Lung (tissue), 12 donors: ENCODE results near the gene COL6A2. TPM values are rescaled to one million over a fixed set of nuclear protein-coding genes. Genes with fewer than 3 reads are reported as not detected.
"Not testable (repeated sequence)": the region's sequence is repeated elsewhere in the genome, so short reads cannot be mapped to it uniquely, and the experiment has no call there.

Experiments used
- ATAC-seq: fragments of 200-7000 bp; cut with Tn5 transposase; one replicate; pipeline ENCODE4 v1.9.1; 2020; ENCODE audit warnings: moderate number of reproducible peaks; ENCODE audit not compliant: insufficient read depth, low FRiP score
- DNase-seq, 3 donors: peaks; one replicate each; pipeline ENCODE4 v3.0.0-alpha.2; 2013 to 2017
- H3K27ac ChIP-seq, 2 donors: one replicate each; pipeline ENCODE4 v1.5.1; 2013; ENCODE audit warnings: mild to moderate bottlenecking in 2 of 2, moderate library complexity in 2 of 2, control low read depth in 1 of 2, inconsistent platforms in 1 of 2, low read depth in 1 of 2, low read length in 1 of 2
- H3K27me3 ChIP-seq, 3 donors: one replicate each; pipeline ENCODE4 v1.5.1; 2013; ENCODE audit warnings: low read length in 2 of 3; ENCODE audit not compliant: control insufficient read depth in 3 of 3, insufficient read depth in 3 of 3
- H3K36me3 ChIP-seq, 4 donors: one replicate each; pipeline ENCODE4 v1.5.1; 2013; ENCODE audit warnings: low read length in 4 of 4, mild to moderate bottlenecking in 1 of 4, moderate library complexity in 1 of 4; ENCODE audit not compliant: control insufficient read depth in 4 of 4, insufficient read depth in 4 of 4
- H3K4me1 ChIP-seq, 5 donors: one replicate each; pipeline ENCODE4 v1.5.1; 2013; ENCODE audit warnings: low read length in 5 of 5, mild to moderate bottlenecking in 2 of 5, moderate library complexity in 1 of 5; ENCODE audit not compliant: control insufficient read depth in 5 of 5, insufficient read depth in 5 of 5
- H3K4me3 ChIP-seq: one replicate; pipeline ENCODE4 v1.5.1; 2013; ENCODE audit warnings: mild to moderate bottlenecking, control low read depth, moderate library complexity
- H3K9ac ChIP-seq, 2 donors: one replicate each; pipeline ENCODE4 v1.5.1; 2013; ENCODE audit warnings: low read length in 2 of 2, control low read depth in 1 of 2; ENCODE audit not compliant: insufficient read depth in 1 of 2
- H3K9me3 ChIP-seq, 4 donors: one replicate each; pipeline ENCODE4 v1.5.1; 2013; ENCODE audit warnings: low read length in 3 of 4, mild to moderate bottlenecking in 1 of 4, moderate library complexity in 1 of 4; ENCODE audit not compliant: control insufficient read depth in 4 of 4, insufficient read depth in 3 of 4
- whole genome bisulfite sequencing, 2 donors: extraction: QIAGEN DNeasy Blood & Tissue Kit; methylation state at CpG; one replicate each; pipeline ENCODE4 v1.1.7; 2013; 5-methylcytosine and 5-hydroxymethylcytosine counted together
- polyA plus RNA-seq, 2 donors: library from polyadenylated mRNA; stranded (reverse); fragments of 200-250 nt; gene quantifications; one replicate each; pipeline ENCODE4 v1.2.1, GENCODE V29; 2013
- total RNA-seq, 2 donors: library from RNA; depleted of rRNA in 1 of 2; stranded (reverse); fragments of >200 nt in 1 of 2; gene quantifications; one replicate each; pipeline ENCODE4 v1.2.1, GENCODE V29; 2014 to 2021
- TF ChIP-seq, protein P1 (sequence below): IDR thresholded peaks from 2 replicates; pipeline ENCODE4 v1.5.1; 2012; ENCODE audit warnings: mild to moderate bottlenecking; ENCODE audit errors: control extremely low read depth, extremely low read depth
- donor health status: control.
- donor health status: control.
- donor health status: Bipolar disorder and iron deficiency.
- donor health status: healthy.
- donor health status: DM: yes; HTN: yes; CAD: no.

The COL6A2 gene
- total and polyA plus RNA-seq, 4 donors, result 192 to 466 (median 292) TPM

DNA sequence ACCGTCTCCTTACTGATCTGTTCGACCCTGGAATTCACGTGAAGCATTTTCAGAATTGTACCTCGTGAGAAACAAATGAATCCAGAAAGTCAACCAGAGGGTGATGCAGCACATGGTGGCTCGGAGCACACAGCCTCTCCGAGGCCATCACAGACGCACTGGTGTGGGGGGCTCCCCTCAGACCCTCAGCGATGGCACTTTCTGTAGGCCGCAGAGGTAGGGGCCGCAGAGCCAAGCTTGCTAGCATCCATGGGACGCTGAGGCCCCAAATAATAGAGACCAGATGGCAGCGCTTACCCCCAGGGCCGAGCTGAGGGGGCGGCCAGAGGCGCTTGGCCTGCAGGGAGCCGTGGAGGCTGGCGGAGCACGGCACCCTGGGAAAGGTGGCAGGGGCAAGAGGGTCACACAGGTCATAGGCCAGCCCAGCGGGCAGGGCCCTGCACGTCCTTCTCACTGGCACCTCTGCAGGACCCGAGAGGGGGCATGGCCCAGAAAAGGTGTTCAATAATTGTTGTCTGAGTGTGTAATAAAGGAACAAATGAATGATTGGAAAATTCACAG lies 28.1 kb upstream of the COL6A2 start:
- H3K36me3 ChIP-seq, result no peaks in the 10 kb centered on the region
- H3K4me3 ChIP-seq, result no peak overlapping the region
- WGBS, 2 donors, result 92 to 94% methylated on average over 21 of the region's 21 CpGs
- H3K27ac ChIP-seq, result no peak overlapping the region
- TF ChIP-seq, protein P1, sequence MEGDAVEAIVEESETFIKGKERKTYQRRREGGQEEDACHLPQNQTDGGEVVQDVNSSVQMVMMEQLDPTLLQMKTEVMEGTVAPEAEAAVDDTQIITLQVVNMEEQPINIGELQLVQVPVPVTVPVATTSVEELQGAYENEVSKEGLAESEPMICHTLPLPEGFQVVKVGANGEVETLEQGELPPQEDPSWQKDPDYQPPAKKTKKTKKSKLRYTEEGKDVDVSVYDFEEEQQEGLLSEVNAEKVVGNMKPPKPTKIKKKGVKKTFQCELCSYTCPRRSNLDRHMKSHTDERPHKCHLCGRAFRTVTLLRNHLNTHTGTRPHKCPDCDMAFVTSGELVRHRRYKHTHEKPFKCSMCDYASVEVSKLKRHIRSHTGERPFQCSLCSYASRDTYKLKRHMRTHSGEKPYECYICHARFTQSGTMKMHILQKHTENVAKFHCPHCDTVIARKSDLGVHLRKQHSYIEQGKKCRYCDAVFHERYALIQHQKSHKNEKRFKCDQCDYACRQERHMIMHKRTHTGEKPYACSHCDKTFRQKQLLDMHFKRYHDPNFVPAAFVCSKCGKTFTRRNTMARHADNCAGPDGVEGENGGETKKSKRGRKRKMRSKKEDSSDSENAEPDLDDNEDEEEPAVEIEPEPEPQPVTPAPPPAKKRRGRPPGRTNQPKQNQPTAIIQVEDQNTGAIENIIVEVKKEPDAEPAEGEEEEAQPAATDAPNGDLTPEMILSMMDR, result no peak
- ATAC-seq (no peak), DNase-seq (no peak)
- no peaks in the 10 kb centered on the region for H3K27me3 ChIP-seq
- peaks cover 0 to 36% (median 16%) of the 10 kb centered on the region in 5 donors for H3K4me1 ChIP-seq
- H3K9ac ChIP-seq, result no peak overlapping the region
- H3K9me3 ChIP-seq, result peaks cover 0 to 2% (median 0%) of the 10 kb centered on the region in 4 donors

DNA sequence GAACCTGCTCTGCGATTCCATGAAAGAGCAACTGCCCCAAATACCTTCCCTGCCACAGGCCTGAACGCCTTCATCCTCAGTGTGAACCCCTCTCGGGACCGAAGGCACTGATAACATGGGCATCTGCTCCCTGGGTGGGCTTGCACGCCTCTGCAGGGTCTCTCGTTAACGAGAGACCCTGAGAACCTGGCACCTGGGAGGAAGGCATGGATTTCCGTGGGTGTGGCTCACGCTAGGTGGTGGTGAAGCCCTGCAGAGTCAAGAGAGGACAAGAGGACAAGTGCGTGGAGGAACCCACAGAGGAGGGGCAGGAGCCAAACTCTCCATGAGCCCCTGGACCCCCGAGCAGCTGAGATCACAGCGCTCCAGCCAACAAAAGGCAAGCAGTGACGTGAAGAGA lies 26.8 kb upstream of the COL6A2 start:
- no peak overlapping the region for H3K9ac ChIP-seq
- TF ChIP-seq, protein P1, result no peak
- no peaks in the 10 kb centered on the region for H3K36me3 ChIP-seq
- WGBS, 2 donors, result 79 to 83% methylated on average over 13 of the region's 13 CpGs
- H3K27me3 ChIP-seq, result no peaks in the 10 kb centered on the region
- DNase-seq, result no peak
- H3K27ac ChIP-seq, result no peak overlapping the region
- peaks cover 0 to 26% (median 9%) of the 10 kb centered on the region in 5 donors for H3K4me1 ChIP-seq
- H3K4me3 ChIP-seq, result no peak overlapping the region
- peaks cover 0 to 2% (median 0%) of the 10 kb centered on the region in 4 donors for H3K9me3 ChIP-seq
- ATAC-seq, result no peak

DNA sequence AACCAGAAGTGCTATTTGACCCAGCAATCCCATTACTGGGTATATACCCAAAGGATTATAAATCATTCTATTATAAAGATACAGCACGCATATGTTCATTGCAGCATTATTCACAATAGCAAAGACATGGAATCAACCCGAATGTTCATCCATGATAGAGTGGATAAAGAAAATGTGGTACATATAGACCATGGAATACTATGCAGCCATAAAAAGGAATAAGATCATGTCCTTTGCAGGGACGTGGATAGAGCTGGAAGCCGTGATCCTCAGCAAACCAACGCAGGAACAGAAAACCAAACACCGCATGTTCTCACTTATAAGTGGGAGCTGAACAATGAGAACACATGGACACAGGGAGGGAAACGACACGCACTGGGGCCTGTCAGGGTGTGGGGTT lies 21.2 kb upstream of the COL6A2 start:
- not testable (repeated sequence) for DNase-seq, H3K27me3 ChIP-seq, H3K9ac ChIP-seq, H3K4me3 ChIP-seq, H3K27ac ChIP-seq, H3K9me3 ChIP-seq, ATAC-seq, H3K36me3 ChIP-seq
- peaks cover 0 to 23% (median 9%) of the 10 kb centered on the region in 5 donors for H3K4me1 ChIP-seq
- 91 to 96% methylated on average over 8 of the region's 8 CpGs for WGBS, 2 donors

DNA sequence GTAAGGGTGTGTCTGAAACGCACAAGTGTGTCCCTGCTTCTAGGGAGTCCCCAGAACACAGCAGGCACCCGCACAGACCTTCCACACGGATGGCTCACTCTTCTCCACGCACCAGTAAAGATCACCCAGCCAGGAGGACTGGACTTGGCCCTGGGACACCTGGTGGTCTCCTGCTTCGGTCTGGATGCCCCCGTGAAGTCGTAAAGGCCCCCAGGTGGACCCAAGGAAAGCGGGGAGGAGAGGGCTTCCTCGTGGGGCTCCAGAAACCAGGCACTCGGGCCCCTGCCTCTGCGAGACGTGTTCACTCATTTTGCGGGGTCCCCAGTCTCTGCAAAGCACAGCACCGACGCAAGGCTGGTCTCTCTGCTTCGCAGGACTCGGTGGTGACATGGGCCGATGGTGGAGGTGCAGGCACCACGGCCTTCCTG lies 20.2 kb upstream of the COL6A2 start:
- DNase-seq (no peak), ATAC-seq (no peak)
- TF ChIP-seq, protein P1, result no peak
- no peak overlapping the region for H3K4me3 ChIP-seq
- no peak overlapping the region for H3K9ac ChIP-seq
- WGBS, 2 donors, result 89 to 93% methylated on average over 19 of the region's 19 CpGs
- no peak overlapping the region for H3K27ac ChIP-seq
- H3K9me3 ChIP-seq, result peaks cover 0 to 3% (median 0%) of the 10 kb centered on the region in 4 donors
- no peaks in the 10 kb centered on the region for H3K27me3 ChIP-seq
- H3K4me1 ChIP-seq, result peaks cover 0 to 23% (median 9%) of the 10 kb centered on the region in 5 donors
- no peaks in the 10 kb centered on the region for H3K36me3 ChIP-seq
